Fibroblast of peridontal ligament (primary cell): Measurements from ENCODE around the gene LRRD1.
"Not testable (repeated sequence)": the region's sequence is repeated elsewhere in the genome, so short reads cannot be mapped to it uniquely, and the experiment has no call there.

Experiments used
- DNase-seq: peaks from one replicate; pipeline ENCODE4 v3.0.0-alpha.2; 2010; ENCODE audit errors: extremely low read depth

LRRD1 gene

DNA sequence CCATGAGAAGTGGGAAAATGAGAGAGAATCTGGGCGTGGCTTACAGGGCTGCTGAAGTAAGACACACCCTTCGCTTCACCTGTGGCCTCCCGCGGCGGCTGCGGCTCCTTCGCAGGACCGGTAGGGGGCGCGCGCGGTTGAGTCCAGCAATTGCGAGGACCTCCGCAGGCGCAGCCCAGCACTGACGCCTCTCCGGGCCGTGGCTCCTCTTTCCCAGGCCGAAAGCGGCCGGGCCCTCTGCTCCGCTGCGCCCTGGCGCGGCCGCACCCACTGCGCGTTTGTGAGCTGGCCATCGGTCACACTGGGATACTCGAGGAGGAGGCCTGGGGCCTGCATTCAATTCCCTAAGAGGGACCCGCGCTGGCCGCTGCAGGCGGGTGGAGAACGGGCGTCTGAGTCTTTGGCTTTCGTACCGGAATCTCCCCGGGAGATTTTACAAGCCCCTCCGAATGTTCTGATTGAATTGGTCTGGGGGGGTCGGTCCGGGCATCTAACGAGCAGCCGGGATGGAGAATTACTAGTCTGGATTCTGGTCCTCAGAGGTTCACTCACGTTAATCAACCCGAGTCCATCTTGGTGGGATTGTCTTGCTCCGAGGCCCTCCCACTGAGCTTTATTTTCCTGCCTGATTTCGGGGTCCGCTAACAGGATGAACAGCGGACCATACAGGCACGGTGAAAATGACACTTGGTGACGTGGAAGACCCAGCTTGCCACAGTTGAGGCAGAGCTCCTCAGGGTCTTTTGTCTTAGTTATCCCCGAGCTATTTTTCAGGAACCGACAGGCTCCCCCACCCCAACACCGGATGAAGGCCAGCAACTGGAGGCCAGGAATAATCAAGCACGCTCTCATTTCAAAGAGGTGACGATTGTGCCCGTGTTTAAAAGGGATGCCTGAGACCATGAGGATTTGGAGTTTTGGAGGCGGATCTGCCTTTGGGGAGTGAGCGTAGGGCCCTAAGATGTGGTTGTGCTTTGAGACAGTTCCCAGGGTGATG lies at the start of gene LRRD1:
LRRD1 (minus strand) TSS at position 215 of the 997 bp plus-strand sequence. CDS start 13,940 bp downstream, outside the sequence.
- peak; percentile 73 for DNase-seq

DNA sequence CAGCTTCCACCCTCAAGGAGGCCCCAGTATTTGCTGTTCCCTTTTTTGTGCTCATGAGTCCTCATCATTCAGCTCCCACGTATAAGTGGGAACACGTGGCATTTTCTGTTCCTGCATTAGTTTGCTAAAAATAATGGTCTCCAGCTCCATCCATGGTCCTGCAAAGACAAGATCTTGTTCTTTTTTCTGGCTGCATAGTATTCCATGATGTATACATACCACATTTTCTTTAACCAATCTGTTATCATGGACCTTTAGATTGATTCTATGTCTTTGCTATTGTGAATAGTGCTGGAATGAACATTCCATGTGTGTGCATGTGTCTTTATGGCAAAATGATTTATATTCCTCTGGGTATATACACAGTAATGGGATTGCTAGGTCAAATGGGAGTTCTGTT lies 49.8 kb upstream of the LRRD1 start:
- DNase-seq = no peak

DNA sequence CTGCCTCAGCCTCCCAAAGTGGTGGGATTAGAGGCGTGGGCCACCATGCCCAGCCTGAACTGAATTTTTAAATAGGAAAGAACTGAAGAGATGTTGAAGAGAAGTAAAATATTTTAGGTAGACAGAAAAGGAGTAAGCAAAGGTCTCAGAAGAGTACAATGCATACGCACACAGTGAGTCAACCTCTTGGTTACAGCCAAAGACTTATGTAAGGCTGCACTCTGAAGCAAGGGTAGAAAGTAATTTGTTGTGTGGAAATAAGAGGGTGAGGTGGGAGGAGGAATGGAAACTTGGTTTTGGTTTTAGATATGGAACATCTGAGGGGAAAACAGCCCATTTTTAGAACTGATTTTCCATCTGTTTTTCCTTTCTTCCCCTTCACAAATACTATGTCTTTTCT lies 49.2 kb upstream of the LRRD1 start:
- no peak for DNase-seq

DNA sequence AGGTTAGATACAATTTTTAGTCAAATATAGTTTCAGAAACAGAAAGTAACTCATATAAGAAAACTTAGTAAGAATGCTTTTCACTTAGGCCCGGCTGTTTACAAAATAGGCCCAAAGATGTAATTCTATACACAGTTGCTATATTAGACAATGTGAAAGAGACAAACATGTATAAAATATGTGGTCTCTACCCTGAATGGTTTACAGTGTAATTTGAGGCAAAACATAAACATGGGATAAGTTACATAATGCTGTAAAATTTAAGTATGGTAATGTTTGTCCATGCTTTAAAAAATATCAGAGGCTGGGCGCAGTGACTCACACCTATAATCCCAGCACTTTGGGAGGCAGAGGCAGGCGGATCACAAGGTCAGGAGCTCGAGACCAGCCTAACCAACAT lies 48.0 kb upstream of the LRRD1 start:
- peak; percentile 65 for DNase-seq

DNA sequence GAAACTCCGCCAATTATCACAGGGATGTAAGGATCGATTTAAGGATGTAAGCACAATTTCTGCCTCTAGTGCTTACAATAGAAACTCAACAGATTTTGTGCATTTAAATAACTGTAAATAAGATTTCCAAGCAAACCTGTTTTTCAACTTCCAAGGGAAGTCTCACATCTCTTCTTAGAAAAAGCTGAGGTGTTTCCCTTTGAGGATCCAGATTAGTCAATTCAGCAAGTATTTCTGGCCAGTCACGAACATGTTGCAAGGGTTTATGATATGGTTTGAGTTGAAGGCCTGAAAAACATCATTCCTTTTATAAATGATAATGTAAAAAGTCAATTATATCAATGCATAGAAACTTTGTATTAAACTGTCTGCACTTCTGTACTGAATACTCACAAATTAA lies 42.8 kb upstream of the LRRD1 start:
- DNase-seq = no peak

DNA sequence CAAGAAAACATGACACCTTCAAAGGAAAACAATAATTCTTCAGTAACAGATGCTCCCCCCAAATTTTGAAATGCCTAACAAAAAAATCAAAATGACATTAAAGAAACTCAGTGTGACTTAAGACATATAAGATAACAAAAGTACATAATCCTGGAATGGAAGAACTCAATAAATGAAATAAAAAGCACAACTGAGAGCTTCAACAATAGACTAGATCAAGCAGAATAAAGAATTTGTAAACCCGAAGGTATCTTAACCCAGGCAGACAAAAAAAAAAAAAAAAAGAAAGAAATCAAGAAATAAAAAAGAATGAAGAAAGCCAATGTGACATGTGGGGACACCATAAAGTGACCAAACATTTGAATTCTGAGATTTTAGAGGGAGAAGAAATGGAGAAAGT lies 27.7 kb upstream of the LRRD1 start:
- DNase-seq = no peak

DNA sequence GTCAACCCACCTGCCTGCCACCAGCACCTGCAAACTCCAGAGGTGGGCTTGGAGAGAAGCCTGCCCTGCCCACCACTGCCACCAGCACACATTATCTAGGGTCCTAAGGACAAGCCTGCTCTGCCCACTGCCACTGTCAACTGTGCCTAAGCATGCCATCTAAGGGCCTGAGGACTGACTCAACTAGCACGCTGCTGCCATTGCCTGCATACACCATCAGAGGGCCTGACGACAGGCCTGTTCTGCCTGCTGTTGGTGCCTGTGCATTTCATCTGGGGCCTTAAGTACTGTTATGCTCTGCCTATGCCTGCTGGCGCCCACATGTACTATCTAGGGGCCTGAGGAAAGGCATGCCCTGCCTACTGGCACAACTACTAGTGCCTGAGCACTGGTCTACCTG lies 27.0 kb upstream of the LRRD1 start:
- no peak for DNase-seq

DNA sequence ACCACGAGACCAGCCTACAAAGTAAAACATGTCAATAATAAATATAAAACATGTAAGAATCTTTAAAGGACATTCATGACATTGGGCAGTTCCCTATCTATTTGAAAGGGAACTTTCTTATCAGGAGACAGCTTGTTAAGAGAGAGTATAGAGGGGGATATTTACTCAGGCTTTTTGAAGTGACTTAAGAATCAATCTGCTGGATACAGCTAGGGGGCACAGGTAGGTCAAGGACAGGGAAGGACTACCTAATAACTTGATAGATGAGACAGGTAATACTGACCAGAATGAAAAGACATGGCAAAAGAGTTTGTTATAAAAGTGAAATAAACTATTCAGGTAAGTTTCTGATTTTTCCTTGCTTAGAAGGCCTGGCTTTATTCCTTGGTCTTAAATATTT lies 21.8 kb upstream of the LRRD1 start:
- no peak for DNase-seq

DNA sequence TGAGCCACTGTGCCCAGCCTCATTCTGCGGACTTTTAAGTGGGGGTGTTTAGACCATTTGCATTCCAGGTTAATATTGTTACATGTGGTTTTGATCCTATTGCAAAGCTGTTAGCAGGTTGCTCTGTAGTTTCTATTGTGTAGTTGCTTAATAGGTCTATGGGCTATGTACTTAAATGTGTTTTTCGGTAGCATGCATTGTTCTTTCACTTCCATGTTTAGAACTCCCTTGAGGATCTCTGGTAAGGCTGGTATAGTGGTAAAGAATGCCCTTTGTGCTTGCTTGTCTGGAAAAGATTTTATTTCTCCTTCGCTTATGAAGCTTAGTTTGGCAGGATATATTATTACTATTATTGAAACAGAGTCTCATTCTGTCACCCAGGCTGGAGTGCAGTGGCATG lies 13.4 kb upstream of the LRRD1 start:
- no peak for DNase-seq

DNA sequence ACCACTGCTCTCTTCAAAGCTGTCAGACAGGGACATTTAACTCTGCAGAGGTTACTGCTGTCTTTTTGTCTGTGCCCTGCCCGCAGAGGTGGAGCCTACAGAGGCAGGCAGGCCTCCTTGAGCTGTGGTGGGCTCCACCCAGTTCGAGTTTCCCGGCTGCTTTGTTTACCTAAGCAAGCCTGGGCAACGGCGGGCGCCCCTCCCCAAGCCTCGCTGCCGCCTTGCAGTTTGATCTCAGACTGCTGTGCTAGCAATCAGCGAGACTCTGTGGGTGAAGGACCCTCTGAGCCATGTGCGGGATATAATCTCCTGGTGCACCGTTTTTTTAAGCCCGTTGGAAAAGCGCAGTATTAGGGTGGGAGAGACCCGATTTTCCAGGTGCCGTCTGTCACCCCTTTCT lies 10.3 kb upstream of the LRRD1 start:
- DNase-seq = not testable (repeated sequence)

DNA sequence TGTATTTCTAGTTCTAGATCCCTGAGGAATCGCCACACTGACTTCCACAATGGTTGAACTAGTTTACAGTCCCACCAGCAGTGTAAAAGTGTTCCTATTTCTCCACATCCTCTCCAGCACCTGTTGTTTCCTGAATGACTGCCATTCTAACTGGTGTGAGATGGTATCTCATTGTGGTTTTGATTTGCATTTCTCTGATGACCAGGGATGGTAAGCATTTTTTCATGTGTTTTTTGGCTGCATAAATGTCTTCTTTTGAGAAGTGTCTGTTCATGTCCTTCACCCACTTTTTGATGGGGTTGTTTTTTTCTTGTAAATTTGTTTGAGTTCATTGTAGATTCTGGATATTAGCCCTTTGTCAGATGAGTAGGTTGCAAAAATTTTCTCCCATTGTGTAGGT lies 5.4 kb upstream of the LRRD1 start:
- not testable (repeated sequence) for DNase-seq

DNA sequence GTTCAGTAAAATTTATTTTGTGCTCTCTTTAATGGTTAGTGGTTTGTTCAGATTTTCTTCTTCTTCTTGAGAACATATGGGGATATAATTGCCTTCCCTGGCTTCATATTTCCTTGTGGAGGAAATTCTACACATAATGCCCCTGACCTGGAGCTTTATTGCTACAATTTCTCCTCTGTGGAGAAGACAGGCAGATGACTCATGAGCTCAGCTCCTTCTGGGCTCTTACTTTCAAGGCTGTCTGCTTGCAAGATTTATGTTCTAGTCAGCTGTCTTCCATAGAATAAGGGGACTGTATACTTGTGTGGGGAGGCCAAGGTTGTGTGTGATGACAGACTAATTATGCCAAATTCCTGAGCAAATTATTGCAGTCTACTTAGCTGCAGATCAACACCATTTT lies 1.6 kb downstream of the LRRD1 start:
- peak; percentile 56 for DNase-seq

DNA sequence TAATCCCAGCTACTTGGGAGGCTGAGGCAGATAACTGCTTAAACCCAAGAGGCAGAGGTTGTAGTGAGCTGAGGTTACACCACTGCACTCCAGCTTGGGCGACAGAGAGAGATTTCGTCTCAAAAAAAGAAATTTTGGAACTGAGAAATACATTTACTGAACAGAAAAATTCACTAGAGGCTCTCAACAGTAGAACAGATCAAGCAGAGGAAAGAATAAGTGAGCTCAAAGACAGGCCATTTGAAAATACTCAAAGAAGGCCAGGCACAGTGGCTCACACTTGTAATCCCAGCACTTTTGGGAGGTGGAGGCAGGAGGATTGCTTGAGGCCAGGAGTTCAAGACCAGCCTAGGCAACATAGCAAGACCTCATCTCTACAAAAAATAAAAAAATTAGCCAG lies 9.4 kb downstream of the LRRD1 start:
- DNase-seq = not testable (repeated sequence)

DNA sequence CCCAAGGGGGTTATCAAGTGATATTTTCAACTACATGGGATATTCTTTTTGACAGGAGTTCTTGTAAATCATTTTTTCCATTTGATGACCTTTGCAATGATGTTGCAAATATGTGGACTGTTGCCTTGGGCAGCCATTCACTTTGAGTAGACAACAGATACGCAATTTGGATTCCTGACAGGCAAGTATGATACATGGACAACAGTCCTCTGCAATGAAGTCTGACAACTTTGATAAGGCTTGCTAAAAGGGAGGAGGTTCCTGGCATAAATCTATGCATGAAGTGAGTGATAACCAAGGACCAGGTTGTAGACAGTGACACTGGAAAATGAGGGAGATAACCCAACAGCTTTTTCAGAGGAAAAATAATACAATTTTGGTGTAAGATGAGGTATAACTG lies 17.7 kb downstream of the LRRD1 start:
- DNase-seq = no peak

DNA sequence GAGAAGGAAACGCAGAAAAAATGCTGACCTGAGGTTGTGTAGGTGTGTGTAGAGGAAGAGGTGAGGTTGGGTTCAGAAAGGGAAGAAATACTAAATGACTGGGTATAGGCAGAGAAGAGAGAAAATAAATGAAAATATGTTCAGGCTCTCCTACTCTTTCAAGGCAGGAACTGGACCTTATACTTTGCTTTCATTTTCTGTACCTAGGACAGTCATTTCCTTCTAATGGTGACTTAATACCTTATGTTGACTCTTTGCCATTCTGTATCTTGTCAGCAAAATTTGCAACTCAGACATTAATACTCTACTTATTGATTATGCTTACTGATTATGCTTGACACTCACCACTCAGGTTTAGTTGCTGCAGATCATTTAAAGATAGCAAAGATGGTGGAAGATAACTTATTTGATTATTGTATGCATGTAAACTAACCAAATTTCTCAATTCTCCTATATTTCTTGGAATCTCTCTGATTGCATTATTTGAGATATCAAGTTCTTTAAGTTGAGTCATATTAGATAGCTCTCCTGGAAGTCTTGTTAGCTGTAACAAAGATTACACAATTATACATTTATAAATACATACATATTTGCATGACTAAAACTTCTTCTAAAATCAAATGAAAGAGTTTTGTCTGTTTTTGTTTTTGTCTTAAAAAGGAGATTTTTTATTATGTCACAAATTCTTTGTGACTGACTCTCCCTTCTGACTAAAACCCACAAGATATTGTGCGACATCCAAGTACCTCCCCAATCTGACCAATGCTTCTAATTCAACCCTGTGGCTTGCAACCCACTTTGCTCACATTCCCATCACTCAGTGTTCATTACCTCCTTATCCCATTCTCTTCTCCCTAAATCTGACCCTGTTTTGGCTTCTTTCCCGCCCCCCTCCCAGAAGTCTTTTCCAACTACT lies 20.0 kb downstream of the LRRD1 start:
- peak; percentile 98 for DNase-seq

DNA sequence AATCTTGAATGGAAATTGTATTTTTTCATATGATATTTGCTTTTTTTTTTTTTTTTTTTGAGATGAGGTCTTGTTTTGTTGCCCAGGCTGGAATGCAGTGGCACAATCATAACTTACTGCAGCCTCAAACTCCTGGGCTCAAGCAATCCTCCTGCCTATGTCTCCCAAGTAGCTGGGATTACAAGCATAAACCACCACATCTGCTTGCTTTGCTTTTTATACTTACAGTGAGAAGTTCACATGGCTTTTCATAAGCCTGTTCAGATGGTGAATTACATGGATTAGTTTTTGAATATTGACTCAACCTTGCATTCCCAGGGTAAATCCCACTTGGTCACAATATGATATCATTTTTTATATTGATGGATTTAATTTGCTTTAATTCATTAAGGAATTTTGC lies 22.0 kb downstream of the LRRD1 start:
- peak; percentile 80 for DNase-seq

DNA sequence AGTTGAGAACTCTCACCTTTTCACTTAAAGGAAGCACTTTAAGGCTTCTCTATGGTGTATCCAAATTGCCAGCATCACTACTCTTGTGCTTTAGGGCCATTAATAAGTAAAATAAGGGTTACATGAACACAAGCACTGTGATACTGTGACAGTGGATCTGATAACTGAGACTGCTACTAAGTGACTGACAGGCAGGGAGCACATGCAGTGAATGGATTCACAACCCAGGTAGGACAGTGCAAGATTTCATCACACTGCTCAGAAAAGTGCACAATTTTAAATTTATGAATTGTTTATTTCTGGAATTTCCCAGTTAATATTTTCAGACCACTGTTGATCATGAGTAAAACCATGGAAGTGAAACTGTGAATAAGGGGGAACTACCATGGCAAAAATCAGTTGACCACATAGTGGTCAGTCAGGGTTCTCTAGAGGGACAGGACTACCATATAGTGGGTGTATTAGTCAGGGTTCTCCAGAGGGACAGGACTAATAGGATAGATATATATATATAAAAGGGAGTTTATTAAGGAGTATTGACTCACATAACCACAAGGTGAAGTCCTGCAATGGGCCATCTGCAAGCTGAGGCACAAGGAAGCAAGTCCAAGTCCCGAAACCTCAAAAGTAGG lies 23.7 kb downstream of the LRRD1 start:
- DNase-seq = no peak

DNA sequence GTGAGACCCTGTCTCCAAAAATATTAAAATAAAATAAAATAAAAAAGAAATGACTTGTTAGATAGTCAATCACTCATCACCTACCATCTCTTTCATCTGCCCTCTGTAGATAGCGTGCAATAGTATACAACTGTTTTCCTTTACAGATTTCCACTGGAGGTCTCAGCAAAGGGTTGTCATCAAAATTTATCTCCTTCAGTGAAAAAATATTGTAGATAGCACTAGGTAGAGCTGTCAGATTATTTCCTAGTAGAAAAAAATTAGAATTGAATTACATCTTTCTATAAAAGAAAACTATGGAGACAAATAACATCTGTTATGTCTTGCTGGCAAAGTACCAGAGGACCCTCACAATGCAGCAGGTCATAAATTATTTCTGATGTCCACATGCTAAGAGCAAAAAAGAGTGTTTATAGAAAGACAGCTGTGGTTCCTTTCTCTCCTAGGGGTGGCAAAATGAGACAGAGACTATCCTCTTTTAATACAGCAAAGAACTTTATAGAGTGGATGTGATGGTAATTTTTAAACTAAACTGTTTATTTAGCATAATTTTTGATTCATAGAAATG lies 28.4 kb downstream of the LRRD1 start:
- no peak for DNase-seq

DNA sequence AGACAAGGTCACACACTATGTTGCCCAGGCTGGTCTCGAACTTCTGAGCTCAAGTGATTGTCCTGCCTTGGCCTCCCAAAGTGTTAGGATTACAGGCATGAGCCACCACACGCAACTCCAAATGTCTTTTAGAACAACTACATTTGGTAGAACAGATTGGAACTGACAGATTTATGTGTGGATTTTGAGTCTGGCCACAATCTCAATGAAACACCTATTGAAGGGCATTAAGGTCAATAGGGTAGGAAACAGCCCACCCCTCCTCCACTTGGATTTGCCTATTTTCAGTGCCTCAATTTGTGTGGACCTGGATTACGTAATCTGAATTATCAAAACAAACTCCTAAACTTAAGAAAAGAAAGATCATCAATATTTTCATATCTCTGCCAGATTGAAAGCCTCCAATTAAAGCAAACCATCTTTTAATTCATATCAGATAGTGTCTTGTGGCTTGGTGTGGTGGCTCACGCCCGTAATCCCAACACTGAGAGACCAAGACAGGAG lies 29.2 kb downstream of the LRRD1 start:
- no peak for DNase-seq

DNA sequence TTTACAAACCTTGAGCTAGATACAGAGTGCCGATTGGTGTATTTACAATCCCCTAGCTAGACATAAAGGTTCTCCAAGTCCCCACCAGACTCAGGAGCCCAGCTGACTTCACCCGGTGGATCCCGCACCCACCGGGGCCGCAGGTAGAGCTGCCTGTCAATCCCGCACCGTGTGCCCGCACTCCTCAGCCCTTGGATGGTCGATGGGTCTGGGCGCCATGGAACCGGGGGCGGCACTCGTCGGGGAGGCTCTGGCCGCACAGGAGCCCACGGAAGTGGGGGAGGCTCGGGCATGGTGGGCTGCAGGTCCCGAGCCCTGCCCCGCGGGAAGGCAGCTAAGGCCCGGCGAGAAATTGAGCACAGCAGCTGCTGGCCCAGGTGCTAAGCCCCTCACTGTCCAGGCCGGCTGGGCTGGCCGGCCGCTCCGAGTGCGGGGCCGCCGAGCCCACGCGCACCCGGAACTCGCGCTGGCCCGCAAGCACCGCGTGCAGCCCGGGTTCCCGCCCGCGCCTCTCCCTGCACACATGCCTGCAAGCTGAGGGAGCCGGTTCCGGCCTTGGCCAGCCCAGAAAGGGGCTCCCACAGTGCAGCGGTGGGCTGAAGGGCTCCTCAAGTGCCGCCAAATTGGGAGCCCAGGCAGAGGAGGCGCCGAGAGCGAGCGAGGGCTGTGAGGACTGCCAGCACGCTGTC lies 35.6 kb downstream of the LRRD1 start:
- not testable (repeated sequence) for DNase-seq

DNA sequence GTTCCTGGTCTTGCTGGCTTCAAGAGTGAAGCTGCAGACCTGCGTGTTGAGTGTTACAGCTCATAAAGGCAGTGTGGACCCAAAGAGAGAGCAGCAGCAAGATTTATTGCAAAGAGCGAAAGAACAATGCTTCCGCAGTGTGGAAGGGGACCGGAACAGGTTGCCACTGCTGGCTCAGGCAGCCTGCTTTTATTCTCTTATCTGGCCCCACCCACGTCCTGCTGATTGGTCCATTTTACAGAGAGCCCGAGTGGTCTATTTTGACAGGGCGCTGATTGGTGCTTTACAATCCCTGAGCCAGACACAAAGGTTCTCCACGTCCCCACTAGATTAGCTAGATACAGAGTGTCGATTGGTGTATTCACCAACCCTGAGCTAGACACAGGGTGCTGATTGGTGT lies 36.2 kb downstream of the LRRD1 start:
- DNase-seq = not testable (repeated sequence)
